GM23248 (cell line): Measurements from ENCODE around the gene NEDD4L.

Experiments
- EZH2 ChIP-seq: fragments of 200-600 bp; sonication (generic); IDR thresholded peaks from 2 replicates; pipeline ENCODE4 v1.6.1; 2018; ENCODE audit warnings: antibody characterized with exemption, mild to moderate bottlenecking; ENCODE audit not compliant: insufficient read depth, poor library complexity, severe bottlenecking
- EZH2phosphoT487 ChIP-seq: fragments of 200-600 bp; sonication (generic); IDR thresholded peaks from 2 replicates; pipeline ENCODE4 v1.6.1; 2018; ENCODE audit warnings: antibody characterized with exemption, moderate library complexity, mild to moderate bottlenecking, low read depth; ENCODE audit not compliant: insufficient read depth

GRCh38 chr18:58140387-58141325 lies 96.6 kb downstream of the NEDD4L start:
- TF ChIP-seq EZH2phosphoT487 (no peak), EZH2 (no peak)
